ENCODE measurements around the gene GRAMD2A.

DNA sequence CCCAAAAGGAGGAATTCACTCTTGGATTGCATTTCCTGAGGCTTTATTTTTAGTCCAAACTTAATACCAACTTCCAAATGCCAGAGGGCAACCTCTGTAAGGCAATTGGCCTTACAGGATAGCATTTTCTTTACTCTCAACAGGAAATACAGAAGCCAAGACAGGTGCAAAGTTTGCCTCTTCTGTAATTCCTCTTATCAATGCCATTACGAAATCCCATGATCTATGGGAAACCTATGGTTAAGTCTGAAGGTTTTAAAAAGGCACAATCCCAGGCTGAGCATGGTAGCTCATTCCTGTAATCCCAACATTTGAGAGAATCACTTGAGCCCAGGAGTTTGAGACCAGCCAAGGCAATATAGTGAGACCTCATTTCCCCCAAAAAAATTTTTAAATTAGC is 18.5 kb upstream of the GRAMD2A start:
- TF ChIP-seq POLR2A (IDR thresholded peaks at IDR 0.05; ENCODE audit: low read length) (no peak), GATA1 (IDR thresholded peaks at IDR 0.05; ENCODE audit: low read depth, low read length) (no peak)
